H9 (cell line): ENCODE measurements around the gene TTC7B. TPM values are rescaled to one million over a fixed set of nuclear protein-coding genes. Genes with fewer than 3 reads are reported as not detected.

ENCODE experiments used
- DNase-seq: peaks from one replicate; pipeline ENCODE4 v3.0.0-alpha.2; 2017
- H2AFZ ChIP-seq: one replicate; pipeline ENCODE4 v1.6.1; 2013; ENCODE audit warnings: mild to moderate bottlenecking, low read length, control low read depth, moderate library complexity
- H2AK5ac ChIP-seq: 2 replicates; pipeline ENCODE4 v1.6.1; 2013; ENCODE audit warnings: low read length, control low read depth, mixed read lengths; ENCODE audit not compliant: insufficient read length
- H2BK120ac ChIP-seq: one replicate; pipeline ENCODE4 v1.6.1; 2013; ENCODE audit warnings: low read depth, mild to moderate bottlenecking, low read length, control low read depth, inconsistent platforms; ENCODE audit not compliant: poor library complexity, severe bottlenecking
- H2BK12ac ChIP-seq: 2 replicates; pipeline ENCODE4 v1.6.1; 2013; ENCODE audit warnings: low read length, control low read depth, mixed read lengths, low read depth; ENCODE audit not compliant: insufficient read length
- H2BK15ac ChIP-seq: 2 replicates; pipeline ENCODE4 v1.6.1; 2013; ENCODE audit warnings: low read depth, low read length, control low read depth
- H2BK20ac ChIP-seq: one replicate; pipeline ENCODE4 v1.6.1; 2013; ENCODE audit warnings: low read depth, mild to moderate bottlenecking, low read length, control low read depth, inconsistent platforms; ENCODE audit not compliant: poor library complexity, severe bottlenecking
- H2BK5ac ChIP-seq: 2 replicates; pipeline ENCODE4 v1.6.1; 2013; ENCODE audit warnings: low read length, control low read depth, mixed read lengths; ENCODE audit not compliant: insufficient read length
- H3K14ac ChIP-seq: 2 replicates; pipeline ENCODE4 v1.6.1; 2013; ENCODE audit warnings: low read length, control low read depth; ENCODE audit not compliant: insufficient read depth
- H3K18ac ChIP-seq: 2 replicates; pipeline ENCODE4 v1.6.1; 2013; ENCODE audit warnings: low read depth, mild to moderate bottlenecking, mixed read lengths, low read length, control low read depth; ENCODE audit not compliant: insufficient read length
- H3K23ac ChIP-seq: 2 replicates; pipeline ENCODE4 v1.6.1; 2013; ENCODE audit warnings: low read length, control low read depth, mixed read lengths, low read depth; ENCODE audit not compliant: insufficient read length
- H3K23me2 ChIP-seq: 2 replicates; pipeline ENCODE4 v1.6.1; 2013; ENCODE audit warnings: low read depth, mild to moderate bottlenecking, mixed read lengths, low read length, control low read depth; ENCODE audit not compliant: insufficient read length, poor library complexity, severe bottlenecking
- H3K27ac ChIP-seq: 2 replicates; pipeline ENCODE4 v1.5.1; 2013; ENCODE audit warnings: low read length, control low read depth, mixed read lengths, low read depth; ENCODE audit not compliant: insufficient read length
- H3K27me3 ChIP-seq: 2 replicates; pipeline ENCODE4 v1.6.1; 2013; ENCODE audit warnings: low read length, control low read depth, inconsistent platforms; ENCODE audit not compliant: insufficient read depth
- H3K4ac ChIP-seq: 2 replicates; pipeline ENCODE4 v1.6.1; 2013; ENCODE audit warnings: low read depth, mild to moderate bottlenecking, control low read depth, inconsistent platforms, low read length, moderate library complexity
- H3K4me1 ChIP-seq: 2 replicates; pipeline ENCODE4 v1.6.1; 2013; ENCODE audit warnings: low read length, control low read depth, inconsistent platforms; ENCODE audit not compliant: insufficient read depth
- H3K4me2 ChIP-seq: 2 replicates; pipeline ENCODE4 v1.6.1; 2013; ENCODE audit warnings: low read length, control low read depth, mixed read lengths; ENCODE audit not compliant: insufficient read length, insufficient read depth
- H3K56ac ChIP-seq: 2 replicates; pipeline ENCODE4 v1.6.1; 2013; ENCODE audit warnings: low read depth, mild to moderate bottlenecking, mixed read lengths, low read length, control low read depth; ENCODE audit not compliant: insufficient read length
- H3K79me1 ChIP-seq: 2 replicates; pipeline ENCODE4 v1.6.1; 2013; ENCODE audit warnings: low read depth, mild to moderate bottlenecking, moderate library complexity, low read length, control low read depth, inconsistent platforms; ENCODE audit not compliant: insufficient read depth, poor library complexity, severe bottlenecking
- H3K79me2 ChIP-seq: 2 replicates; pipeline ENCODE4 v1.6.1; 2013; ENCODE audit warnings: low read length, control low read depth, inconsistent platforms; ENCODE audit not compliant: insufficient read depth
- H3K9ac ChIP-seq: 2 replicates; pipeline ENCODE4 v1.6.1; 2013; ENCODE audit warnings: low read length, control low read depth, mixed read lengths; ENCODE audit not compliant: insufficient read length; ENCODE audit errors: extremely low read depth
- H3K9me3 ChIP-seq: one replicate; pipeline ENCODE4 v1.6.1; 2013; ENCODE audit warnings: low read depth, low read length, inconsistent platforms; ENCODE audit not compliant: control insufficient read depth
- H3T11ph ChIP-seq: one replicate; pipeline ENCODE4 v1.6.1; 2013; ENCODE audit warnings: mild to moderate bottlenecking, low read length, control low read depth, inconsistent platforms
- H4K20me1 ChIP-seq: one replicate; pipeline ENCODE4 v1.6.1; 2013; ENCODE audit not compliant: control insufficient read depth, insufficient read length, insufficient read depth
- H4K5ac ChIP-seq: 2 replicates; pipeline ENCODE4 v1.6.1; 2013; ENCODE audit warnings: low read depth, mild to moderate bottlenecking, mixed read lengths, low read length, control low read depth; ENCODE audit not compliant: insufficient read length
- H4K8ac ChIP-seq: replicated peaks from 2 replicates; pipeline ENCODE4 v1.6.1; 2013; ENCODE audit warnings: low read length, control low read depth, mixed read lengths, low read depth; ENCODE audit not compliant: insufficient read length
- H4K91ac ChIP-seq: 2 replicates; pipeline ENCODE4 v1.6.1; 2013; ENCODE audit warnings: low read depth, mild to moderate bottlenecking, moderate library complexity, mixed read lengths, low read length, control low read depth; ENCODE audit not compliant: insufficient read length
- H3K27ac Mint-ChIP-seq, 3 experiments: 2 replicates in 2 of 3; 3 replicates in 1 of 3; pipeline ENCODE4 v1.8.0; 2020 to 2021; ENCODE audit warnings: mixed read lengths in 3 of 3, mild to moderate bottlenecking in 1 of 3, moderate library complexity in 1 of 3
- H3K27me3 Mint-ChIP-seq: 2 replicates; pipeline ENCODE4 v1.8.0; 2021; ENCODE audit warnings: low read depth, mild to moderate bottlenecking, moderate library complexity, mixed read lengths
- H3K36me3 Mint-ChIP-seq, 3 experiments: 2 replicates in 2 of 3; 3 replicates in 1 of 3; pipeline ENCODE4 v1.8.0; 2020 to 2021; ENCODE audit warnings: low read depth in 3 of 3, mixed read lengths in 3 of 3; ENCODE audit not compliant: insufficient read depth in 1 of 3
- H3K4me1 Mint-ChIP-seq, 2 experiments: 2 replicates each; pipeline ENCODE4 v1.8.0; 2020; ENCODE audit warnings: mixed read lengths in 2 of 2
- H3K4me3 Mint-ChIP-seq, 2 experiments: 2 replicates in 1 of 2; 3 replicates in 1 of 2; pipeline ENCODE4 v1.8.0; 2020 to 2021; ENCODE audit warnings: mild to moderate bottlenecking in 2 of 2, mixed read lengths in 2 of 2, moderate library complexity in 1 of 2
- H3K9me3 Mint-ChIP-seq, 2 experiments: 2 replicates in 1 of 2; 3 replicates in 1 of 2; pipeline ENCODE4 v1.8.0; 2020; ENCODE audit warnings: mild to moderate bottlenecking in 2 of 2, mixed read lengths in 2 of 2, moderate library complexity in 1 of 2
- WGBS: extraction: QIAGEN DNeasy Blood & Tissue Kit; methylation state at CpG from one replicate; pipeline ENCODE4 v1.1.7; 2013; ENCODE audit warnings: missing lambda C conversion rate, low lambda C conversion rate, mixed read lengths; ENCODE audit not compliant: insufficient read length; ENCODE audit errors: extremely low coverage; 5-methylcytosine and 5-hydroxymethylcytosine counted together
- total RNA-seq: library from RNA; stranded (reverse); gene quantifications from 2 replicates; pipeline ENCODE4 v1.2.1, GENCODE V29; 2021
- TF ChIP-seq, protein P1 (sequence below): fragments of 200-600 bp; sonication (generic); conservative IDR thresholded peaks from 3 replicates; pipeline ENCODE4 v1.8.0; 2021; ENCODE audit warnings: antibody characterized with exemption, mild to moderate bottlenecking

Gene TTC7B
- total RNA-seq, 1 experiment from 2014 or later, result 33.7 TPM

DNA sequence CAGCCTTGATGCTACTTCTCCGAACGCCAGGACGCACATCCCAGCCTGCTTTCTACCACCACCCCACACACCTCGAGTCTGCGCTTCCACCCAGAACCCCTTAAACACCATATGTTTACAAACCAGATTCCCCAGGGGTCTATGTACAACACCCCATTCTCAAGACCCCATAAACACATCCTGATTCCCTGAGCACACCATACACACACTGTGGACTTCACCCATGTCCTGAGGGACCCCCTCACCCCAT lies 733 bp downstream of the TTC7B start:
- H3K4me1 Mint-ChIP-seq, result peaks cover 5 to 8% of the 10 kb centered on the region in 2 experiments
- no peak for DNase-seq
- Histone ChIP-seq H3K14ac (no peak overlapping the region), H2BK5ac (no peak overlapping the region), H3K79me2 (no peaks in the 10 kb centered on the region), H3K9ac (no peak overlapping the region), H3K9me3 (no peaks in the 10 kb centered on the region), H2BK120ac (no peak overlapping the region), H4K8ac (no peak overlapping the region), H4K5ac (no peak overlapping the region), H4K91ac (no peak overlapping the region), H3K27me3 (no peaks in the 10 kb centered on the region), H4K20me1 (no peaks in the 10 kb centered on the region), H3K56ac (no peak overlapping the region), H3K79me1 (no peaks in the 10 kb centered on the region), H2BK20ac (no peak overlapping the region), H2BK15ac (no peak overlapping the region), H3K4ac (no peak overlapping the region), H3K4me2 (peak overlapping the region; percentile 83), H3K23me2 (peaks cover 4% of the 10 kb centered on the region), H3K18ac (no peak overlapping the region), H2AFZ (no peak overlapping the region), H3K27ac (no peak overlapping the region), H3T11ph (no peak overlapping the region), H2AK5ac (no peak overlapping the region), H3K4me1 (no peaks in the 10 kb centered on the region), H3K23ac (no peak overlapping the region), H2BK12ac (no peak overlapping the region)
- peak overlapping the region in 1 of 3 experiments; percentile 62; a peak in 1 of 7 replicates for H3K27ac Mint-ChIP-seq
- no peaks in the 10 kb centered on the region for H3K9me3 Mint-ChIP-seq
- TF ChIP-seq, protein P1, sequence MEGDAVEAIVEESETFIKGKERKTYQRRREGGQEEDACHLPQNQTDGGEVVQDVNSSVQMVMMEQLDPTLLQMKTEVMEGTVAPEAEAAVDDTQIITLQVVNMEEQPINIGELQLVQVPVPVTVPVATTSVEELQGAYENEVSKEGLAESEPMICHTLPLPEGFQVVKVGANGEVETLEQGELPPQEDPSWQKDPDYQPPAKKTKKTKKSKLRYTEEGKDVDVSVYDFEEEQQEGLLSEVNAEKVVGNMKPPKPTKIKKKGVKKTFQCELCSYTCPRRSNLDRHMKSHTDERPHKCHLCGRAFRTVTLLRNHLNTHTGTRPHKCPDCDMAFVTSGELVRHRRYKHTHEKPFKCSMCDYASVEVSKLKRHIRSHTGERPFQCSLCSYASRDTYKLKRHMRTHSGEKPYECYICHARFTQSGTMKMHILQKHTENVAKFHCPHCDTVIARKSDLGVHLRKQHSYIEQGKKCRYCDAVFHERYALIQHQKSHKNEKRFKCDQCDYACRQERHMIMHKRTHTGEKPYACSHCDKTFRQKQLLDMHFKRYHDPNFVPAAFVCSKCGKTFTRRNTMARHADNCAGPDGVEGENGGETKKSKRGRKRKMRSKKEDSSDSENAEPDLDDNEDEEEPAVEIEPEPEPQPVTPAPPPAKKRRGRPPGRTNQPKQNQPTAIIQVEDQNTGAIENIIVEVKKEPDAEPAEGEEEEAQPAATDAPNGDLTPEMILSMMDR, result no peak
- peak overlapping the region; percentile 76 to 84 for H3K4me3 Mint-ChIP-seq
- peaks cover 27% of the 10 kb centered on the region for H3K27me3 Mint-ChIP-seq
- WGBS, result no CpG with 5 or more reads among the region's 5 CpGs
- no peaks in the 10 kb centered on the region; a peak in 1 of 7 replicates for H3K36me3 Mint-ChIP-seq
